CD14-positive monocyte (primary cell): ENCODE results near the gene MAML3. TPM values are rescaled to one million over a fixed set of nuclear protein-coding genes. Genes with fewer than 3 reads are reported as not detected.

ENCODE experiments used
- DNase-seq, 3 donors: peaks; one replicate each; pipeline ENCODE4 v3.0.0-alpha.2; 2011 to 2022
- H2AFZ ChIP-seq: 2 replicates; pipeline ENCODE4 v1.6.0; 2012; ENCODE audit warnings: mild to moderate bottlenecking, low read depth, low read length, inconsistent platforms; ENCODE audit not compliant: insufficient read depth, poor library complexity, severe bottlenecking
- H3K27ac ChIP-seq, 2 donors: 1 replicate in 1 of 2; 2 replicates in 1 of 2; pipeline ENCODE4 v1.5.1; 2012 to 2013; ENCODE audit warnings: low read length in 2 of 2, control low read depth in 1 of 2, inconsistent platforms in 1 of 2, low read depth in 1 of 2, mild to moderate bottlenecking in 1 of 2
- H3K27me3 ChIP-seq, 2 donors: one replicate each; pipeline versions ENCODE4 v1.6.0 to v1.6.1; 2011 to 2013; ENCODE audit warnings: low read length in 2 of 2; ENCODE audit not compliant: control insufficient read depth in 2 of 2, insufficient read depth in 2 of 2
- H3K36me3 ChIP-seq, 2 donors: replicated peaks in 1 of 2; 1 replicate in 1 of 2; 2 replicates in 1 of 2; pipeline versions ENCODE4 v1.5.1 to v1.6.1; 2012 to 2013; ENCODE audit warnings: low read length in 2 of 2, control low read depth in 1 of 2, inconsistent platforms in 1 of 2, mild to moderate bottlenecking in 1 of 2; ENCODE audit not compliant: insufficient read depth in 2 of 2, control insufficient read depth in 1 of 2
- H3K4me1 ChIP-seq, 2 donors: 1 replicate in 1 of 2; 2 replicates in 1 of 2; pipeline versions ENCODE4 v1.5.1 to v1.6.1; 2012 to 2013; ENCODE audit warnings: low read length in 2 of 2, control low read depth in 1 of 2, inconsistent platforms in 1 of 2, mild to moderate bottlenecking in 1 of 2, moderate library complexity in 1 of 2; ENCODE audit not compliant: insufficient read depth in 2 of 2, control insufficient read depth in 1 of 2
- H3K4me2 ChIP-seq: replicated peaks from 2 replicates; pipeline ENCODE3; 2012; ENCODE audit warnings: low read length, moderate library complexity, mild to moderate bottlenecking; ENCODE audit not compliant: poor library complexity, severe bottlenecking; ENCODE audit errors: extremely low read depth
- H3K4me3 ChIP-seq, 3 experiments: fragments of 200-600 bp in 1 of 3; sonication (generic) in 1 of 3; replicated peaks in 1 of 3; 1 replicate in 2 of 3; 2 replicates in 1 of 3; pipeline ENCODE4 v1.5.1; 2011 to 2013; ENCODE audit warnings: low read length in 3 of 3, mild to moderate bottlenecking in 3 of 3, control low read depth in 2 of 3, low read depth in 2 of 3, inconsistent platforms in 1 of 3, moderate library complexity in 1 of 3
- H3K79me2 ChIP-seq: 2 replicates; pipeline ENCODE4 v1.6.0; 2012; ENCODE audit warnings: mild to moderate bottlenecking, control low read depth, inconsistent platforms, low read length, moderate library complexity; ENCODE audit not compliant: insufficient read depth
- H3K9ac ChIP-seq: 2 replicates; pipeline ENCODE4 v1.6.0; 2017; ENCODE audit warnings: low read length, mild to moderate bottlenecking; ENCODE audit not compliant: insufficient read depth, poor library complexity, severe bottlenecking
- H3K9me3 ChIP-seq, 2 donors: replicated peaks in 1 of 2; 1 replicate in 1 of 2; 2 replicates in 1 of 2; pipeline versions ENCODE4 v1.5.1 to v1.6.1; 2012 to 2013; ENCODE audit warnings: low read length in 2 of 2, control low read depth in 1 of 2; ENCODE audit not compliant: control insufficient read depth in 1 of 2, insufficient read depth in 1 of 2
- H4K20me1 ChIP-seq: 2 replicates; pipeline ENCODE4 v1.6.0; 2012; ENCODE audit warnings: mild to moderate bottlenecking, low read length, control low read depth, moderate library complexity; ENCODE audit not compliant: insufficient read depth
- H3K27ac Mint-ChIP-seq, 7 donors: one replicate each; pipeline ENCODE4 v1.8.0; 2020; ENCODE audit warnings: mild to moderate bottlenecking in 7 of 7, mixed read lengths in 7 of 7, moderate library complexity in 6 of 7, inconsistent platforms in 2 of 7
- H3K27me3 Mint-ChIP-seq, 3 donors: one replicate each; pipeline ENCODE4 v1.8.0; 2021 to 2022; ENCODE audit warnings: low read depth in 3 of 3, mild to moderate bottlenecking in 3 of 3, mixed read lengths in 3 of 3, moderate library complexity in 3 of 3, inconsistent platforms in 1 of 3
- H3K36me3 Mint-ChIP-seq, 2 donors: one replicate each; pipeline ENCODE4 v1.8.0; 2020; ENCODE audit warnings: mixed read lengths in 2 of 2, inconsistent platforms in 1 of 2, mild to moderate bottlenecking in 1 of 2
- H3K4me1 Mint-ChIP-seq: one replicate; pipeline ENCODE4 v1.8.0; 2020; ENCODE audit warnings: mild to moderate bottlenecking, mixed read lengths
- H3K4me3 Mint-ChIP-seq, 2 donors: one replicate each; pipeline ENCODE4 v1.8.0; 2020; ENCODE audit warnings: mild to moderate bottlenecking in 2 of 2, mixed read lengths in 2 of 2, moderate library complexity in 1 of 2
- H3K9me3 Mint-ChIP-seq, 7 donors: one replicate each; pipeline ENCODE4 v1.8.0; 2020 to 2022; ENCODE audit warnings: mixed read lengths in 7 of 7, mild to moderate bottlenecking in 6 of 7, moderate library complexity in 6 of 7, inconsistent platforms in 2 of 7
- CTCF ChIP-seq: fragments of 200-600 bp; IDR thresholded peaks from one replicate; pipeline ENCODE4 v1.8.0; 2022; ENCODE audit warnings: antibody characterized with exemption, mild to moderate bottlenecking
- WGBS: methylation state at CpG from one replicate; pipeline ENCODE4 v1.1.5; 2013; ENCODE audit warnings: missing lambda C conversion rate; ENCODE audit not compliant: insufficient coverage; 5-methylcytosine and 5-hydroxymethylcytosine counted together
- intact Hi-C, 2 donors: fragments of 100-400 bp; cut with micrococcal nuclease; formaldehyde crosslinking; loops; one replicate each; pipeline versions ENCODE4 v1.15.0 to v1.15.1; 2023
- polyA plus RNA-seq, 3 donors: library from polyadenylated mRNA; depleted of rRNA in 1 of 3; unstranded in 2 of 3; stranded (reverse) in 1 of 3; fragments of 300-500 nt in 2 of 3; fragments of >200 nt in 1 of 3; fragmentation: Illumina TruSeq in 2 of 3; gene quantifications; 1 replicate in 2 of 3; 2 replicates in 1 of 3; pipeline ENCODE4 v1.2.3, GENCODE V29; 2012 to 2021

MAML3 gene
- polyA plus RNA-seq, 3 donors = 1.5 to 6.5 (median 2.3) TPM

GRCh38 chr4:139690419-139690818 is 463.6 kb downstream of the MAML3 start:
- Mint-ChIP-seq H3K27me3 (peaks cover 0 to 1% (median 0%) of the 10 kb centered on the region in 3 donors), H3K9me3 (no peaks in the 10 kb centered on the region), H3K4me3 (no peak overlapping the region), H3K27ac (peak overlapping the region in 2 of 7 donors; percentile 54 to 61), H3K36me3 (peaks cover 23 to 36% of the 10 kb centered on the region in 2 donors), H3K4me1 (peaks cover 49% of the 10 kb centered on the region)
- intact Hi-C loops = no loop called here
- Histone ChIP-seq H3K27me3 (no peaks in the 10 kb centered on the region), H3K4me3 (no peak overlapping the region), H3K79me2 (peaks cover 75% of the 10 kb centered on the region), H3K27ac (peak overlapping the region in 1 of 2 donors; percentile 52), H3K9me3 (no peaks in the 10 kb centered on the region), H3K36me3 (peaks cover 5 to 27% of the 10 kb centered on the region in 2 donors), H4K20me1 (no peaks in the 10 kb centered on the region), H2AFZ (no peak overlapping the region), H3K9ac (no peak overlapping the region), H3K4me1 (peaks cover 39 to 61% of the 10 kb centered on the region in 2 donors), H3K4me2 (no peak overlapping the region)
- no peak for TF ChIP-seq CTCF
- no peak for DNase-seq

- peaks cover 78% of the 10 kb centered on the region for H3K79me2 ChIP-seq
- Mint-ChIP-seq H3K9me3 (peaks cover 0 to 3% (median 0%) of the 10 kb centered on the region in 7 donors), H3K4me1 (peaks cover 57% of the 10 kb centered on the region), H3K4me3 (no peak overlapping the region), H3K27ac (peak overlapping the region; percentile 74 to 89 (median 83)), H3K27me3 (no peaks in the 10 kb centered on the region), H3K36me3 (peaks cover 24 to 37% of the 10 kb centered on the region in 2 donors)
- H3K27me3 ChIP-seq = no peaks in the 10 kb centered on the region
- peaks cover 39 to 61% of the 10 kb centered on the region in 2 donors for H3K4me1 ChIP-seq
- 93% methylated on average over 2 of the region's 6 CpGs for WGBS
- H3K27ac ChIP-seq = peak overlapping the region; percentile 60 to 72
- intact Hi-C loops = no loop called here
- no peaks in the 10 kb centered on the region for H4K20me1 ChIP-seq
- H3K9ac ChIP-seq = no peak overlapping the region
- H3K4me3 ChIP-seq = peak overlapping the region in 1 of 3 experiments; percentile 14
- TF ChIP-seq CTCF = no peak
- H2AFZ ChIP-seq = no peak overlapping the region
- no peaks in the 10 kb centered on the region for H3K9me3 ChIP-seq
- no peak overlapping the region for H3K4me2 ChIP-seq
- H3K36me3 ChIP-seq = peaks cover 3 to 26% of the 10 kb centered on the region in 2 donors
- no peak for DNase-seq
Measured at GRCh38 chr4:139689093-139689722, 464.8 kb downstream of the MAML3 start.
